GM21576 (cell line): ENCODE results near the gene UBE2Q2.
"Not testable (repeated sequence)": the region's sequence is repeated elsewhere in the genome, so short reads cannot be mapped to it uniquely, and the experiment has no call there.

Experiments
- ATAC-seq: cut with Tn5 transposase; IDR thresholded peaks from one replicate; pipeline ENCODE4 v1.9.1; 2021; ENCODE audit warnings: mild to moderate bottlenecking, moderate library complexity; ENCODE audit not compliant: unreplicated experiment

The UBE2Q2 gene

GRCh38 chr15:75864213-75865059 is 21.2 kb downstream of the UBE2Q2 start:
- no peak for ATAC-seq

- ATAC-seq: not testable (repeated sequence)
These were observed 22.8 kb downstream of the UBE2Q2 start for GRCh38 chr15:75866045-75866444.

GRCh38 chr15:75866916-75867315 is 23.7 kb downstream of the UBE2Q2 start:
- ATAC-seq: no peak

- ATAC-seq: no peak
These were observed 24.2 kb downstream of the UBE2Q2 start for GRCh38 chr15:75867449-75867848.

- ATAC-seq: no peak
These were observed 24.8 kb downstream of the UBE2Q2 start for GRCh38 chr15:75868019-75868418.

GRCh38 chr15:75869446-75869845 is 26.2 kb downstream of the UBE2Q2 start:
- ATAC-seq: no peak

- not testable (repeated sequence) for ATAC-seq
These were observed 28.3 kb downstream of the UBE2Q2 start for GRCh38 chr15:75871589-75871988.

GRCh38 chr15:75872403-75872990 is 29.2 kb downstream of the UBE2Q2 start:
- no peak for ATAC-seq

- ATAC-seq: no peak
These were observed 40.8 kb downstream of the UBE2Q2 start for GRCh38 chr15:75884041-75884440.

- ATAC-seq: no peak
These were observed 43.9 kb downstream of the UBE2Q2 start for GRCh38 chr15:75887178-75887577.

- no peak for ATAC-seq
These were observed 48.6 kb downstream of the UBE2Q2 start for GRCh38 chr15:75891895-75892294.

GRCh38 chr15:75895731-75896130 is 52.5 kb downstream of the UBE2Q2 start:
- no peak for ATAC-seq

- no peak for ATAC-seq
These were observed 57.3 kb downstream of the UBE2Q2 start for GRCh38 chr15:75900577-75900976.

- ATAC-seq: no peak
These were observed 58.9 kb downstream of the UBE2Q2 start for GRCh38 chr15:75902129-75902557.

GRCh38 chr15:75903331-75904239 is 60.3 kb downstream of the UBE2Q2 start, which contains the start of gene FBXO22:
FBXO22 (plus strand) TSS chr15:75903878; CDS start chr15:75903964, 86 bp downstream.
- ATAC-seq: peak; percentile 94

- ATAC-seq: no peak
These were observed 62.0 kb downstream of the UBE2Q2 start for GRCh38 chr15:75905231-75905630.

- ATAC-seq: not testable (repeated sequence)
These were observed 67.1 kb downstream of the UBE2Q2 start for GRCh38 chr15:75910355-75910754.

GRCh38 chr15:75916978-75917377 is 73.7 kb downstream of the UBE2Q2 start:
- ATAC-seq: no peak

- no peak for ATAC-seq
These were observed 74.9 kb downstream of the UBE2Q2 start for GRCh38 chr15:75918135-75918534.

GRCh38 chr15:75920079-75920478 is 76.8 kb downstream of the UBE2Q2 start:
- no peak for ATAC-seq
